H1 (cell line): ENCODE results near the gene OR2A14. TPM values are rescaled to one million over a fixed set of nuclear protein-coding genes. Genes with fewer than 3 reads are reported as not detected.

Experiments
- CBX5 ChIP-seq: fragments of 300-800, 300-1000 bp; sonication (generic); IDR thresholded peaks from 2 replicates; pipeline ENCODE4 v1.7.1; 2016; ENCODE audit warnings: antibody characterized with exemption, low read length, low read depth
- polyA plus RNA-seq, 7 experiments: library from polyadenylated mRNA; depleted of rRNA in 3 of 7; stranded (reverse) in 5 of 7; unstranded in 2 of 7; fragments of >200 nt in 5 of 7; fragments of 200-250 nt in 2 of 7; gene quantifications; 1 replicate in 5 of 7; 2 replicates in 1 of 7; 4 replicates in 1 of 7; pipeline versions ENCODE4 v1.2.1 to v1.2.3, GENCODE V29; 2011 to 2013; ENCODE audit warnings: missing spikeins in 2 of 7, mixed read lengths in 2 of 7
- total RNA-seq: library from RNA; stranded (reverse); fragmentation: NEBNext Ultra II Directional; extraction: Animal tissue kit (Norgen Biotek cat#: 25700); gene quantifications from 2 replicates; pipeline ENCODE4 v1.2.1, GENCODE V29; 2021

The OR2A14 gene
- total and polyA plus RNA-seq, 2 of the 8 experiments (the other 6 are each of a cell fraction or from before 2014, with no cell fraction given), result not detected

- TF ChIP-seq CBX5, result no peak
These were observed 51.6 kb downstream of the OR2A14 start (continued) for GRCh38 chr7:144174613-144175012.
